Activated B cell treated with CpG ODN at 0.5 μM for 24 hours (primary cell): ENCODE results near the gene LMBR1. TPM values are rescaled to one million over a fixed set of nuclear protein-coding genes. Genes with fewer than 3 reads are reported as not detected.

Experiments used
- ATAC-seq: fragments of 200-7000 bp; cut with Tn5 transposase; one replicate; pipeline ENCODE4 v1.10.0; 2021; ENCODE audit warnings: low read depth, mild to moderate bottlenecking, moderate library complexity
- CTCF ChIA-PET: fragments of 350-600 bp; sonication (Branson Sonifier 250); formaldehyde crosslinking; loops from one replicate; lab custom pipeline; 2021; ENCODE audit warnings: antibody characterized with exemption; lab: Charles Lee
- POLR2A ChIA-PET: fragments of 350-600 bp; sonication (Branson Sonifier 250); formaldehyde crosslinking; loops from one replicate; lab custom pipeline; 2021; ENCODE audit warnings: antibody characterized with exemption; lab: Charles Lee
- DNase-seq: peaks from one replicate; pipeline ENCODE4 v3.0.0; 2022
- H3K27ac Mint-ChIP-seq: one replicate; pipeline ENCODE4 v1.8.0; 2020; ENCODE audit warnings: mixed read lengths
- H3K27me3 Mint-ChIP-seq: one replicate; pipeline ENCODE4 v1.8.0; 2021; ENCODE audit warnings: mixed read lengths
- H3K36me3 Mint-ChIP-seq: one replicate; pipeline ENCODE4 v1.8.0; 2021; ENCODE audit warnings: low read depth, mixed read lengths
- H3K4me1 Mint-ChIP-seq: one replicate; pipeline ENCODE4 v1.8.0; 2021; ENCODE audit warnings: mixed read lengths
- H3K4me3 Mint-ChIP-seq: one replicate; pipeline ENCODE4 v1.8.0; 2020; ENCODE audit warnings: mild to moderate bottlenecking, mixed read lengths
- H3K9me3 Mint-ChIP-seq: one replicate; pipeline ENCODE4 v1.8.0; 2020; ENCODE audit warnings: mixed read lengths
- CTCF ChIP-seq: fragments of 200-600 bp; IDR thresholded peaks from one replicate; pipeline ENCODE4 v1.8.0; 2022; ENCODE audit warnings: antibody characterized with exemption, mild to moderate bottlenecking
- intact Hi-C: fragments of 100-400 bp; cut with micrococcal nuclease; formaldehyde crosslinking; loops from one replicate; pipeline ENCODE4 v1.15.1; 2024
- total RNA-seq: library from RNA; stranded (reverse); gene quantifications from 2 replicates; pipeline ENCODE4 v1.2.3, GENCODE V29; 2022

The LMBR1 gene
- total RNA-seq, 1 donor from 2014 or later, result 67.9 TPM

DNA sequence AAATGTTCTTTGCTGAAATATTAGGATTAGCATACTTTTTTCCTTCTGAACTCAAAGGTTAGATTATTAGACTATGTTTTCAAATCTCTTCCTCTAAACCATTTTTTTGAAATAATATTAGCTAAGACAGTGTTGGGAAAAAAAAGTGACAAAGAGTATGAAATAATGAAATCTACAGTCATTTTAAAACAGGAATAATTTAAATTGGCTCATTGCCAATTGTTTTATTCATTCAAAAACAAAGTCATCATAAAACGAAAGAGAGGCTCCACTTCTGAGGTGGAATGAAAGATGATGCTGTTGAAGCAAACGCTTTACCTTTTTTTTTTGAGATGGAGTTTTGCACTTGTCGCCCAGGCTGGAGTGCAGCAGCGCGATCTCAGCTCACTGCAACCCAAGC is 201.2 kb downstream of the LMBR1 start:
- ChIA-PET CTCF (no interaction called here), POLR2A (no interaction called here)
- intact Hi-C loops, result loop anchor here (5.0 kb wide), 1 partner anchor 36 kb away; no protein-coding TSS in a partner anchor
- TF ChIP-seq CTCF, result no peak
- Mint-ChIP-seq H3K4me3 (no peak overlapping the region), H3K9me3 (peaks cover 16% of the 10 kb centered on the region), H3K27ac (no peak overlapping the region), H3K27me3 (no peaks in the 10 kb centered on the region), H3K4me1 (no peaks in the 10 kb centered on the region), H3K36me3 (peaks cover 34% of the 10 kb centered on the region)
- ATAC-seq (no peak), DNase-seq (no peak)

- intact Hi-C loops, result no loop called here
- ChIA-PET POLR2A (no interaction called here), CTCF (no interaction called here)
- peaks cover 43% of the 10 kb centered on the region for H3K36me3 Mint-ChIP-seq
- no peak for ATAC-seq
- H3K27me3 Mint-ChIP-seq, result no peaks in the 10 kb centered on the region
- TF ChIP-seq CTCF, result no peak
- no peaks in the 10 kb centered on the region for H3K9me3 Mint-ChIP-seq
- H3K27ac Mint-ChIP-seq, result no peak overlapping the region
- no peaks in the 10 kb centered on the region for H3K4me1 Mint-ChIP-seq
- no peak overlapping the region for H3K4me3 Mint-ChIP-seq
- no peak for DNase-seq
These were observed 208.3 kb downstream of the LMBR1 start for GRCh38 chr7:156684661-156685060.

DNA sequence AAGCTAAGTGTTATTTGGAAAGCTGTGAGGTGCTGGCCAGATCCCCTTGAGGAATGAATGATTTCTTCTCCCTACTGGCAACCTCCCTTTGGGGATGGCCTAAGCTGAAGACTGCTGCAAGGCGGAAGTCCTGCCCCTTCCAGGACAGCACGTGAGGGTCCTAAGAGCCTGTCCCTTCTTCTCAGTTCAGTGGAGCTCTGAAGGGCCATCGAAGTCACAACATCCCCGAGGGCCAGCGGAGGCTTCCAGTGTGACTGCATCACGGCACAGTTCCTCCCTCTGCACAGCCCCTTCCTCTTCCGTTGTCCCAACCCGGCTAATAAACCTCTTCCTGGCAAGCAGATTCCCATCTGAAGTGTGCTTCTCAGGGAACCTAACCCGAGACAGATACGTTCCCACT is 208.7 kb downstream of the LMBR1 start:
- DNase-seq (no peak), ATAC-seq (no peak)
- Mint-ChIP-seq H3K4me3 (no peak overlapping the region), H3K9me3 (no peaks in the 10 kb centered on the region), H3K4me1 (no peaks in the 10 kb centered on the region), H3K27me3 (no peaks in the 10 kb centered on the region), H3K36me3 (peaks cover 47% of the 10 kb centered on the region), H3K27ac (no peak overlapping the region)
- CTCF ChIA-PET, result no interaction called here
- POLR2A ChIA-PET, result no interaction called here
- no peak for TF ChIP-seq CTCF
- intact Hi-C loops, result no loop called here

GRCh38 chr7:156682928-156683327 is 210.1 kb downstream of the LMBR1 start:
- no peaks in the 10 kb centered on the region for H3K4me1 Mint-ChIP-seq
- no peak overlapping the region for H3K27ac Mint-ChIP-seq
- ATAC-seq, result no peak
- intact Hi-C loops, result no loop called here
- DNase-seq, result no peak
- no peaks in the 10 kb centered on the region for H3K27me3 Mint-ChIP-seq
- CTCF ChIA-PET, result no interaction called here
- peaks cover 61% of the 10 kb centered on the region for H3K36me3 Mint-ChIP-seq
- TF ChIP-seq CTCF, result no peak
- no peak overlapping the region for H3K4me3 Mint-ChIP-seq
- H3K9me3 Mint-ChIP-seq, result no peaks in the 10 kb centered on the region
- POLR2A ChIA-PET, result no interaction called here

DNA sequence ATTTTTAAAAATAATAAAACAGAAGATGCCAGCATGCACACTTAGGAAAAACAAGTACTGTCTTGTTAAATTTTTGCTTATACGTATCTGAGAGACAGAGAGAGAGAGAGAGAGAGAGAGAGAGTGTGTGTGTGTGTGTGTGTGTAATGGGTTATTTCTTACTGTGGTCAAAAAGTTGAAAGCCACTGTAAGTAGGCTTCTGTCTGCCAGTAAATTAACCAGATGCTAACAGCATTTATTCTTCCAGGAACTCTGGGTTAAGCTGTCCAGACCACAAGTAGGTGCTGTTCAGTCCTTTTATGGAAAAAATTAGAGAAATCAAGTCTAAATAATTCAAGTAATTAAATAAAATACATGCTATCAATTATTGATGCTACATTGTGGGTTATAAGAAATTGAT is 212.7 kb downstream of the LMBR1 start:
- Mint-ChIP-seq H3K27me3 (no peaks in the 10 kb centered on the region), H3K4me1 (no peaks in the 10 kb centered on the region), H3K9me3 (no peaks in the 10 kb centered on the region), H3K36me3 (peaks cover 65% of the 10 kb centered on the region), H3K27ac (no peak overlapping the region), H3K4me3 (no peak overlapping the region)
- DNase-seq (no peak), ATAC-seq (no peak)
- TF ChIP-seq CTCF, result no peak
- intact Hi-C loops, result no loop called here
- ChIA-PET CTCF (no interaction called here), POLR2A (no interaction called here)
